Umbilical cord (tissue), 2 donors: ENCODE data around the gene RAB40B. TPM values are rescaled to one million over a fixed set of nuclear protein-coding genes. Genes with fewer than 3 reads are reported as not detected.

ENCODE experiments used
- DNase-seq: peaks from one replicate; pipeline ENCODE4 v3.0.0-alpha.2; 2015; ENCODE audit warnings: low spot score
- total RNA-seq: library from RNA; depleted of rRNA; stranded (reverse); fragments of >200 nt; gene quantifications from one replicate; pipeline ENCODE4 v1.2.3, GENCODE V29; 2014; ENCODE audit warnings: low replicate concordance; ENCODE audit not compliant: insufficient read depth

The RAB40B gene
- total RNA-seq, 1 donor from 2014 or later, result 14.4 TPM

- DNase-seq, result no peak
These were observed 48.8 kb downstream of the RAB40B start for GRCh38 chr17:82649501-82650261.

GRCh38 chr17:82648742-82649331, 49.7 kb downstream of the RAB40B start:
- DNase-seq, result peak; percentile 28

GRCh38 chr17:82648165-82648668, 50.3 kb downstream of the RAB40B start, which contains the start of gene WDR45B:
WDR45B (minus strand) TSS chr17:82648444; CDS start chr17:82648340, 104 bp downstream.
- DNase-seq, result peak; percentile 98

GRCh38 chr17:82647593-82648164, 50.8 kb downstream of the RAB40B start:
- peak; percentile 32 for DNase-seq

- DNase-seq, result no peak
These were observed 53.0 kb downstream of the RAB40B start for GRCh38 chr17:82645516-82645915.

GRCh38 chr17:82644148-82644547, 54.4 kb downstream of the RAB40B start:
- no peak for DNase-seq

- no peak for DNase-seq
These were observed 56.5 kb downstream of the RAB40B start for GRCh38 chr17:82642022-82642421.

- DNase-seq, result no peak
These were observed 58.5 kb downstream of the RAB40B start for GRCh38 chr17:82640036-82640435.

GRCh38 chr17:82639628-82640027, 58.9 kb downstream of the RAB40B start:
- DNase-seq, result no peak

GRCh38 chr17:82638183-82638773, 60.2 kb downstream of the RAB40B start:
- DNase-seq, result no peak

- peak; percentile 62 for DNase-seq
These were observed 61.6 kb downstream of the RAB40B start for GRCh38 chr17:82636626-82637598.

- no peak for DNase-seq
These were observed 65.2 kb downstream of the RAB40B start for GRCh38 chr17:82633343-82633742.

GRCh38 chr17:82632451-82632850, 66.0 kb downstream of the RAB40B start:
- no peak for DNase-seq

- no peak for DNase-seq
These were observed 67.0 kb downstream of the RAB40B start for GRCh38 chr17:82631544-82631943.

GRCh38 chr17:82630212-82630611, 68.3 kb downstream of the RAB40B start:
- DNase-seq, result no peak

- no peak for DNase-seq
These were observed 68.8 kb downstream of the RAB40B start for GRCh38 chr17:82629748-82630147.

GRCh38 chr17:82627405-82627804, 71.1 kb downstream of the RAB40B start:
- DNase-seq, result no peak

- no peak for DNase-seq
These were observed 74.8 kb downstream of the RAB40B start for GRCh38 chr17:82623707-82624106.

- DNase-seq, result no peak
These were observed 78.9 kb downstream of the RAB40B start for GRCh38 chr17:82619641-82620040.

- no peak for DNase-seq
These were observed 79.3 kb downstream of the RAB40B start for GRCh38 chr17:82619211-82619610.
